OCI-LY3 (cell line): ENCODE measurements around the gene ARHGAP15.

Experiments used
- H2AFZ ChIP-seq: fragments of 200-600, 300-600 bp; shearing (Covaris generic); 2 replicates; pipeline ENCODE4 v1.6.0; 2014; ENCODE audit warnings: antibody characterized with exemption, low read depth, low read length
- H3K27ac ChIP-seq: fragments of 200-600, 300-600 bp; sonication (generic); 2 replicates; pipeline ENCODE4 v1.5.1; 2014; ENCODE audit warnings: mild to moderate bottlenecking, low read length, moderate library complexity, mixed read lengths
- H3K27me3 ChIP-seq: fragments of 200-600, 300-600 bp; sonication (generic); 2 replicates; pipeline ENCODE4 v1.6.1; 2014; ENCODE audit warnings: low read depth, low read length, mixed read lengths
- H3K36me3 ChIP-seq: fragments of 200-600, 300-600 bp; sonication (generic); replicated peaks from 2 replicates; pipeline ENCODE3; 2014; ENCODE audit warnings: low read depth, low read length, mixed read lengths
- H3K4me1 ChIP-seq: fragments of 300-600, 200-600 bp; sonication (generic); 2 replicates; pipeline ENCODE4 v1.6.1; 2014; ENCODE audit warnings: low read length, mixed read lengths
- H3K4me2 ChIP-seq: fragments of 200-600, 300-600 bp; sonication (generic); 2 replicates; pipeline ENCODE4 v1.6.1; 2014; ENCODE audit warnings: low read length, mixed read lengths
- H3K4me3 ChIP-seq: fragments of 300-600, 200-600 bp; sonication (generic); 2 replicates; pipeline ENCODE4 v1.5.1; 2014; ENCODE audit warnings: antibody characterized with exemption, mild to moderate bottlenecking, low read length, moderate library complexity
- H3K79me2 ChIP-seq: fragments of 300-600, 200-600 bp; shearing (Covaris generic); 2 replicates; pipeline ENCODE4 v1.6.1; 2014; ENCODE audit warnings: mild to moderate bottlenecking, low read length, mixed read lengths
- H3K9ac ChIP-seq: fragments of 300-600, 200-600 bp; shearing (Covaris generic); 2 replicates; pipeline ENCODE4 v1.6.0; 2014; ENCODE audit warnings: mild to moderate bottlenecking, low read length, moderate library complexity
- H3K9me3 ChIP-seq: fragments of 200-600, 300-600 bp; shearing (Covaris generic); 2 replicates; pipeline ENCODE4 v1.6.1; 2014; ENCODE audit warnings: low read length, mixed read lengths; ENCODE audit not compliant: insufficient read depth
- H4K20me1 ChIP-seq: fragments of 200-600, 300-600 bp; sonication (generic); 2 replicates; pipeline ENCODE4 v1.6.1; 2016; ENCODE audit warnings: low read length, mixed read lengths; ENCODE audit not compliant: insufficient read depth
- CTCF ChIP-seq: fragments of 200-600, 300-600 bp; sonication (generic); IDR thresholded peaks from 2 replicates; pipeline ENCODE4 v1.5.1; 2014; ENCODE audit warnings: antibody characterized with exemption, low read length, low read depth
- EZH2phosphoT487 ChIP-seq: fragments of 200-600 bp; shearing (Covaris generic); IDR thresholded peaks from 2 replicates; pipeline ENCODE4 v1.6.1; 2018; ENCODE audit warnings: antibody characterized with exemption, mixed run types, low read depth

The ARHGAP15 gene

DNA sequence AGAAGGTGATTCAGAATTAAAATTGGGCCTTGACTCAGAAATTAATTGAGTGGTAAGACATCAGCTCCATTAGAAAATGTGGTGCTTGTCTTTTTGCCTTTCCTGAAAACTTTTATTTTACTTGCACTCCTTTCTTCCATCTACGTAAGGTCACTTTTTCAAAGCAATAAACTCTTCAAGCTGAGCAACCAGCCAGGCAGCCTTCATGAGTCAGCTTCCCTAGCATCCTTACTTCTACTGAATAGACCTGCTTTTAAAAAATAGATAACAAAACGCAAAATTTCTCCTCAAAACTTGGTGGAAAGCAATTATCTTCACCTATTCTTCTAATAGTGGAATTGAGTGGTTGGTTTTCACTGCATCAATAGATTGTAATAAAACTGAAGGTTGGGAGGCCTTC lies 504.2 kb downstream of the ARHGAP15 start:
- Histone ChIP-seq H2AFZ (no peak overlapping the region), H3K4me2 (no peak overlapping the region), H4K20me1 (no peaks in the 10 kb centered on the region), H3K79me2 (no peaks in the 10 kb centered on the region), H3K27ac (no peak overlapping the region), H3K4me1 (no peaks in the 10 kb centered on the region), H3K4me3 (no peak overlapping the region), H3K36me3 (peaks cover 10% of the 10 kb centered on the region), H3K27me3 (no peaks in the 10 kb centered on the region), H3K9ac (no peak overlapping the region), H3K9me3 (0 out of 2 replicates have a peak, but pooled peaks cover 4% of the 10 kb centered on the region)
- TF ChIP-seq EZH2phosphoT487: no peak
- no peak for TF ChIP-seq CTCF

DNA sequence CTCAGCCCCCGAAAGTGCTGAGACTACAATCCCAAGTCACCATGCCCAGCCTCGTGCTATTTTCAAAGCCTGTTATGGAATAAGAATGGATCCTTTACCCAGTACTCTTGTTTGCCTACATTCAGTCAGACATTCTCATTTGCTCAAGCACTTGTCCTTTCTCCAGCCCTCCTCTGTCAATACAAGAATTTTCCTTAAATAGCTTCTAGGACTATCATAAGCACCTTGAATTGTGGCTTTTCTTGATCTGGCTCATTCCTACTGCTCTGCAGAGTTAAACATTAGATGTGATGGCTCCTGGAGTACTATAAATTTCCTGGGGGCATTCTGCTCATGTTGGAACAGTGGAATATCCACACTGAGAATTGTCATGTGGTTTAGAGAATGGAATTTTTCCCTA lies 506.1 kb downstream of the ARHGAP15 start:
- Histone ChIP-seq H3K9ac (no peak overlapping the region), H3K36me3 (peaks cover 10% of the 10 kb centered on the region), H4K20me1 (no peaks in the 10 kb centered on the region), H3K79me2 (no peaks in the 10 kb centered on the region), H3K9me3 (0 out of 2 replicates have a peak, but pooled peaks cover 4% of the 10 kb centered on the region), H3K27me3 (no peaks in the 10 kb centered on the region), H3K4me2 (no peak overlapping the region), H3K4me1 (no peaks in the 10 kb centered on the region), H3K27ac (no peak overlapping the region), H2AFZ (no peak overlapping the region), H3K4me3 (no peak overlapping the region)
- no peak for TF ChIP-seq EZH2phosphoT487
- no peak for TF ChIP-seq CTCF

DNA sequence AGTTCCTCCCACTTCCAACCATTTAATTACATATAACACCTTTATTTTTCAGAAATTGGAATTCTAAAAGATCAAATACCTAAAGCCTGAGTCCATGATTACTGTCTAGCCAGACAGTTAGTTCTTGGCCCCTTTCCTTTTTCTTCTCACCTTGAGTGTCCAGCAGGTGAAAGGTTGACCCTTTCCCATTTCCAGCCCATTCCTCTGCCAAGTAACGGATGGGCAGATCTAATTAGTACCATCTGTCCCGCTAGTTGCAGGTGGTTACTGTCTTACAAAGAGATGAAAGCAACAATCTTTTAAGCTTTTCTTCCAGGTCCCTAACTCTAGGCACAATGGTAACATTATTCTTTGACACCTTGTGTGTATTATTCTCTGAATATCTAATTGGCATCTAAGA lies 506.7 kb downstream of the ARHGAP15 start:
- no peak overlapping the region for H2AFZ ChIP-seq
- H3K79me2 ChIP-seq: no peaks in the 10 kb centered on the region
- H3K36me3 ChIP-seq: peaks cover 13% of the 10 kb centered on the region
- no peak overlapping the region for H3K4me2 ChIP-seq
- no peak overlapping the region for H3K27ac ChIP-seq
- no peaks in the 10 kb centered on the region for H4K20me1 ChIP-seq
- no peak overlapping the region for H3K9ac ChIP-seq
- H3K4me3 ChIP-seq: no peak overlapping the region
- TF ChIP-seq CTCF (no peak), EZH2phosphoT487 (no peak)
- H3K27me3 ChIP-seq: no peaks in the 10 kb centered on the region
- H3K4me1 ChIP-seq: no peaks in the 10 kb centered on the region
- 0 out of 2 replicates have a peak, but pooled peaks cover 4% of the 10 kb centered on the region for H3K9me3 ChIP-seq

GRCh38 chr2:143640826-143641225 lies 511.6 kb downstream of the ARHGAP15 start:
- no peaks in the 10 kb centered on the region for H3K27me3 ChIP-seq
- no peaks in the 10 kb centered on the region for H3K4me1 ChIP-seq
- H3K79me2 ChIP-seq: no peaks in the 10 kb centered on the region
- H3K9ac ChIP-seq: no peak overlapping the region
- no peaks in the 10 kb centered on the region for H4K20me1 ChIP-seq
- H3K4me3 ChIP-seq: no peak overlapping the region
- H2AFZ ChIP-seq: no peak overlapping the region
- H3K4me2 ChIP-seq: no peak overlapping the region
- no peak for TF ChIP-seq EZH2phosphoT487
- no peak for TF ChIP-seq CTCF
- 0 out of 2 replicates have a peak, but pooled peaks cover 4% of the 10 kb centered on the region for H3K9me3 ChIP-seq
- no peak overlapping the region for H3K27ac ChIP-seq
- H3K36me3 ChIP-seq: peaks cover 16% of the 10 kb centered on the region
